ENCODE measurements around the gene PDE10A.

DNA sequence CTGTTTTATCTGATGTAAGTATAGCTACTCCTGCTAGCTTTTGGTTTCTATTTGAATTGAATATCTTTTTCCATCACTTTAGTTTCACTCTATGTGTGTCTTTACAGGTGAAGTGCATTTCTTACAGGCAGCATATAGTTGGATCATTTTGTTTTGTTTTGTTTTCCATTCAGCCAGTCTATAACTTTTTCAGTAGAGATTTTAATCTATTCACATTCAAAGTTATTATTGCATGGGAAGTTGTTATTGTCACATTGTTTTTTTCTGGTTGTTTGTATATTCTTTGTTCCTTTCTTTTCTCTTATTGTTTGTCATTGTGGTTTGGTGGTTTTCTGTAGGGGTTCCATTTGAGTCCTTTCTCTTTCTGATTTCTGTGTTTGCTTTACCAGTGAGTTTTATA, 151.2 kb downstream of the PDE10A start:
- TF ChIP-seq, protein P1, sequence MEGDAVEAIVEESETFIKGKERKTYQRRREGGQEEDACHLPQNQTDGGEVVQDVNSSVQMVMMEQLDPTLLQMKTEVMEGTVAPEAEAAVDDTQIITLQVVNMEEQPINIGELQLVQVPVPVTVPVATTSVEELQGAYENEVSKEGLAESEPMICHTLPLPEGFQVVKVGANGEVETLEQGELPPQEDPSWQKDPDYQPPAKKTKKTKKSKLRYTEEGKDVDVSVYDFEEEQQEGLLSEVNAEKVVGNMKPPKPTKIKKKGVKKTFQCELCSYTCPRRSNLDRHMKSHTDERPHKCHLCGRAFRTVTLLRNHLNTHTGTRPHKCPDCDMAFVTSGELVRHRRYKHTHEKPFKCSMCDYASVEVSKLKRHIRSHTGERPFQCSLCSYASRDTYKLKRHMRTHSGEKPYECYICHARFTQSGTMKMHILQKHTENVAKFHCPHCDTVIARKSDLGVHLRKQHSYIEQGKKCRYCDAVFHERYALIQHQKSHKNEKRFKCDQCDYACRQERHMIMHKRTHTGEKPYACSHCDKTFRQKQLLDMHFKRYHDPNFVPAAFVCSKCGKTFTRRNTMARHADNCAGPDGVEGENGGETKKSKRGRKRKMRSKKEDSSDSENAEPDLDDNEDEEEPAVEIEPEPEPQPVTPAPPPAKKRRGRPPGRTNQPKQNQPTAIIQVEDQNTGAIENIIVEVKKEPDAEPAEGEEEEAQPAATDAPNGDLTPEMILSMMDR (IDR thresholded peaks at IDR 0.05; ENCODE audit: low read length) = no peak
- no peak for TF ChIP-seq EZH2 (IDR thresholded peaks at IDR 0.05; ENCODE audit: borderline replicate concordance, low read length)

Measured in OCI-LY1 (cell line).